WERI-Rb-1 (cell line): ENCODE data around the gene EDC3.

Experiments used
- DNase-seq: peaks from one replicate; pipeline ENCODE4 v3.0.0-alpha.2; 2020
- H3K27ac ChIP-seq: fragments of 250-450 bp; sonication (Bioruptor Pico); 2 replicates; pipeline ENCODE4 v1.5.1; 2020; ENCODE audit warnings: mild to moderate bottlenecking, moderate library complexity
- H3K27me3 ChIP-seq: fragments of 250-450 bp; sonication (Bioruptor Pico); 2 replicates; pipeline ENCODE4 v1.5.1; 2021; ENCODE audit warnings: mild to moderate bottlenecking, low read depth, moderate library complexity; ENCODE audit not compliant: insufficient read depth, severe bottlenecking
- H3K36me3 ChIP-seq: fragments of 250-450 bp; sonication (Bioruptor Pico); 2 replicates; pipeline ENCODE4 v1.5.1; 2020; ENCODE audit warnings: mild to moderate bottlenecking, moderate library complexity
- H3K4me3 ChIP-seq: 2 replicates; pipeline ENCODE4 v1.5.1; 2011; ENCODE audit warnings: low read depth, mild to moderate bottlenecking, control low read depth, low read length
- H3K9me3 ChIP-seq: fragments of 250-450 bp; sonication (Bioruptor Pico); 2 replicates; pipeline ENCODE4 v1.5.1; 2021; ENCODE audit warnings: mild to moderate bottlenecking, moderate library complexity; ENCODE audit not compliant: severe bottlenecking
- CTCF ChIP-seq: IDR thresholded peaks from 2 replicates; pipeline ENCODE4 v1.5.1; 2011; ENCODE audit warnings: low read depth, mild to moderate bottlenecking, control low read depth, inconsistent platforms, low read length

Gene EDC3

DNA sequence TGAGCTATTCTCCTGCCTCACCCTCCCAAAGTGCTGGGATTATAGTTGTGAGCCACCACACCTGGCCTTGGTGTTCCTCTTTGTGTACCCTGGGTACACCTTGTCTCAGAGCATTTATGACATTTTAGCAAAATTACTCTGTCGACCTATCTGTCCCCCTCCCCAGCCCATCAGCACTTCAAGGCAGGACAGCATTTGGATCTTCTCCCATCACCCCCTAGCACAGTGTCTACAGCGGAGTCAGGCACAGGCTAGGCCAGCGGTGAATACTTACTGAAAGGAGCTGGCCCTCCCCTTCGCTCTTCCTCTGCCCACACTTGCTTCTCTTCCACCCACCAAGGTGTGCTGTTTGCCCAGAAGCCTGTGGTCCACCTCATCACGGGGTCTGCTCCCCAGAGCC lies 100.6 kb downstream of the EDC3 start:
- H3K36me3 ChIP-seq = peaks cover 65% of the 10 kb centered on the region
- TF ChIP-seq CTCF = no peak
- no peak overlapping the region for H3K27ac ChIP-seq
- no peak overlapping the region for H3K4me3 ChIP-seq
- DNase-seq = no peak
- no peaks in the 10 kb centered on the region for H3K27me3 ChIP-seq
- no peaks in the 10 kb centered on the region for H3K9me3 ChIP-seq

DNA sequence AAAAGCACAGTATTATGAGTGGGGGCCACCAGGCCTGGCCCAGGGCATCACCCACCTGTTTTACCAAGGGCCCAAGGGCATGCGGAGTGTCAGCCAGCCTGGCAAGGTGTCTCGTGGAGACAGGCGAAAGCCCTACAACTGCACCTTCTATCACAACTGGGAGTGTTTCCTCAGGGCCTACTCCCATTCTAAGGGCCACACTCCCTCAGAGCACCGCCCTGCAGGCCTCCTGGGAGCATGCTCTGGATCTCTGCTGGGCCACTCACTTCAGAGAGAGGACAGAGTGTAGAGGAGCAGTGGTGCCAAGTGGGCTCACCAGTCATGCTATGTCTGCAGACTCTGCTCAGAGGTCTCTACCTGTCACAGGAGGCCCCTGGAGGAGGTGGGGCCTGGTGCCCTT lies 101.4 kb downstream of the EDC3 start:
- DNase-seq = no peak
- Histone ChIP-seq H3K9me3 (no peaks in the 10 kb centered on the region), H3K27ac (no peak overlapping the region), H3K27me3 (no peaks in the 10 kb centered on the region), H3K36me3 (peaks cover 73% of the 10 kb centered on the region), H3K4me3 (no peak overlapping the region)
- TF ChIP-seq CTCF = no peak

DNA sequence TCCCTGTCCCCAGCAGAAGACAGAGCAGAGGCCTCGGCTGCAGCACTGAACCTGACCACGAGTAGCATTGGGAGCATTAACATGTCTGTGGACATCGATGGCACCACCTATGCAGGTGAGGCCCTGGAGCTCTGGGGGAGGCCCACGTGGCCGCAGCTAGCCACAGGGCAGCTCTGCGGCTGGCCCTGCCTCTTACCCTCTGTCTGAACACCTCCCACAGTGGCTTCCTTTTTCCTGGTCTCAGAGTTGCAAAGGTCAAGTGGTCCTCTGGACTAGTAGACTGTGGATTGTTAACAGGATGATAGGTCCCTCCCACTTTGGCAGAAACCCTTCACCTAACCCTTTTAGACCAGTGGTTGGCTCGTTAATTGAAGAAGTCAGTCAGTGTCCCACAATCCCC lies 102.7 kb downstream of the EDC3 start:
- Histone ChIP-seq H3K36me3 (peaks cover 67% of the 10 kb centered on the region), H3K4me3 (no peak overlapping the region), H3K9me3 (no peaks in the 10 kb centered on the region), H3K27ac (no peak overlapping the region), H3K27me3 (no peaks in the 10 kb centered on the region)
- DNase-seq = no peak
- TF ChIP-seq CTCF = no peak

- H3K36me3 ChIP-seq = peaks cover 66% of the 10 kb centered on the region
- H3K4me3 ChIP-seq = no peak overlapping the region
- no peak for DNase-seq
- TF ChIP-seq CTCF = no peak
- no peak overlapping the region for H3K27ac ChIP-seq
- H3K9me3 ChIP-seq = no peaks in the 10 kb centered on the region
- no peaks in the 10 kb centered on the region for H3K27me3 ChIP-seq
Observed at GRCh38 chr15:74592222-74592621, 103.6 kb downstream of the EDC3 start.

- TF ChIP-seq CTCF = no peak
- Histone ChIP-seq H3K27me3 (no peaks in the 10 kb centered on the region), H3K4me3 (no peak overlapping the region), H3K36me3 (peaks cover 81% of the 10 kb centered on the region), H3K27ac (no peak overlapping the region), H3K9me3 (no peaks in the 10 kb centered on the region)
- DNase-seq = no peak
Observed at GRCh38 chr15:74589826-74590225, 106.0 kb downstream of the EDC3 start.

GRCh38 chr15:74585857-74586256 lies 110.0 kb downstream of the EDC3 start:
- Histone ChIP-seq H3K4me3 (no peak overlapping the region), H3K27ac (no peak overlapping the region), H3K36me3 (peaks cover 51% of the 10 kb centered on the region), H3K27me3 (no peaks in the 10 kb centered on the region), H3K9me3 (no peaks in the 10 kb centered on the region)
- no peak for DNase-seq
- no peak for TF ChIP-seq CTCF
